SK-MEL-5 (cell line): ENCODE data around the gene IGFBP7. TPM values are rescaled to one million over a fixed set of nuclear protein-coding genes. Genes with fewer than 3 reads are reported as not detected.

Experiments used
- DNase-seq: peaks from one replicate; pipeline ENCODE4 v3.0.0-alpha.2; 2016; ENCODE audit warnings: low read depth, low spot score
- in situ Hi-C: cut with HindIII; loops from 2 replicates; pipeline ENCODE4 v1.10.0; 2016; ENCODE audit warnings: low sequenced_read_pairs, high pct_unique_total_duplicates, low pct_unique_long_range_greater_than_20kb
- total RNA-seq: library from RNA; depleted of rRNA; stranded (reverse); fragments of >200 nt; shearing (Covaris generic); gene quantifications from 2 replicates; pipeline ENCODE4 v1.2.3, GENCODE V29; 2014

IGFBP7 gene
- total RNA-seq, 1 experiment from 2014 or later: 210 TPM

- no peak for DNase-seq
- in situ Hi-C loops: no loop called here
These were observed 27.1 kb upstream of the IGFBP7 start for GRCh38 chr4:57137261-57137660.

DNA sequence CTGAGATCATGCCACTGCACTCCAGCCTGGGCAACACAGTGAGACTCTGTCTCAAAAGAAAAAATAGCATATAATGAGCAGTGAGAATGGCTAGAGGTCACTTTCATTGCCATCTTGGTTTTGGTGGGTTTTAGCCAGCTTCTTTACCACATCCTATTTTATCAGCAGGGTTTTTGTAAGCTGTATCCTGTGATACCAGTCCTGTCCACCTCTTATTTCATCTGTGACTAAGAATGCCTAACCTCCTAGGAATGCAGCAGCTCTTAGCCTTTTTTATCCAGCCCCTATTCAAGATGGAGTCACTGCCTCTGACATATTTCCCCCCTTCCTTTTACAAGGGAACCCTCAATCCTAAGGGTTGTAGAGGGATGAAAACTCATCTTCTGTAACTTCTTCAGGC, 26.1 kb upstream of the IGFBP7 start:
- in situ Hi-C loops: no loop called here
- no peak for DNase-seq

- no peak for DNase-seq
- in situ Hi-C loops: no loop called here
These were observed 22.6 kb upstream of the IGFBP7 start for GRCh38 chr4:57132743-57133137.

GRCh38 chr4:57131849-57132742, 21.9 kb upstream of the IGFBP7 start:
- DNase-seq: no peak
- in situ Hi-C loops: no loop called here

GRCh38 chr4:57129477-57129876, 19.3 kb upstream of the IGFBP7 start:
- no peak for DNase-seq
- in situ Hi-C loops: no loop called here

GRCh38 chr4:57127361-57127760, 17.2 kb upstream of the IGFBP7 start:
- in situ Hi-C loops: no loop called here
- no peak for DNase-seq

- DNase-seq: no peak
- in situ Hi-C loops: no loop called here
These were observed 15.8 kb upstream of the IGFBP7 start for GRCh38 chr4:57125996-57126395.

GRCh38 chr4:57124145-57124544, 14.0 kb upstream of the IGFBP7 start:
- DNase-seq: no peak
- in situ Hi-C loops: no loop called here

- no peak for DNase-seq
- in situ Hi-C loops: no loop called here
These were observed 12.8 kb upstream of the IGFBP7 start for GRCh38 chr4:57122959-57123358.

DNA sequence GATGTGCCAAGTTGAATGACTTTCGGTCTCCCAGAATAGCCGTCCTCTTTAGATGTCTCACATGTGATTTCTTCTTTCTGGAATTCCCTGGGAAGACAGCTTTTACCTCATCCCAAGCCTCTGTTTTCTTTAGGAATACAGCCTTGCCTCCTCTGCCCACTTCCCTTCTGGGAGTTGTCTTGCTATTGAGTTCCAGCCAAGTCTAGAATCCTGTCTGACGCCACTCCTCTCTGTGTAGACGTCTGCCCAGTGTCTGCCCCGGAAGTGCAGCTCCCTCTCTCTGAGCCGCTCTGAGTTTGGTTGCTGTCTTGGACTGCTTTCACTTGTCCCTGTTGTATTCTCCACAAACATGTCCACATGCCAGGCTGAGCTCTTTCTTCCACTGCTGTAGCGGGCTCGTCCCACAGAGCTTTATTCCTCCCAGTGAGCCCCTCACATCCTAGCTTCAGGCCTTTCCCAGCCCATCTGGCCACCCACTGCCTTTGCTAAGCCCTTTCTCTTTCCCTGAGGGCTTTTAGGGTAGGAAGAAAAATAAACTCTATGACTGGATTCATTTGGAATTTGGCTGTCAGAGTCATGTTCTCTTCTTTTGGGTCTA, 9.0 kb upstream of the IGFBP7 start:
- in situ Hi-C loops: no loop called here
- peak; percentile 90 for DNase-seq

DNA sequence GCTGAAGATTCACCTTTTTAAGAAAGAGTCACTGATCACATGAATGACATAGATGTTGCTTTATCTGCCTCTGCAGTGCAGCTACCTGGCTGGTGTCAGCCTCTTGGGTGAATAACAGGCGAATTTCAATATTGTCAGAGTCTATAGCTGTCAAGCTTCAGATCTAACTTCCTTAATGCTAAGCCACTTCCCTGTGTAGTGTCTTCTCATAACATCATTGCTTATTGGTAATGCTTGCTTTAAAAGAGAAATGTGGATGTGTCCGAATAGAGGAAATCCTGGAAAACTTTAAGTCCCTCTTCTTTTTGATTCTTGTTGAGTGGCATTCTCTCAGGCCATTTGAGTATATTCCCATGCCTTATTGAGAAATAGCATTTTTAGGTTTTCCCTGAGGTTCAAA, 7.3 kb upstream of the IGFBP7 start:
- DNase-seq: no peak
- in situ Hi-C loops: no loop called here

GRCh38 chr4:57116245-57116644, 6.1 kb upstream of the IGFBP7 start:
- DNase-seq: no peak
- in situ Hi-C loops: no loop called here

GRCh38 chr4:57114973-57115372, 4.8 kb upstream of the IGFBP7 start:
- no peak for DNase-seq
- in situ Hi-C loops: no loop called here

- no peak for DNase-seq
- in situ Hi-C loops: no loop called here
These were observed 3.7 kb upstream of the IGFBP7 start for GRCh38 chr4:57113870-57114269.

- DNase-seq: peak; percentile 52
- in situ Hi-C loops: no loop called here
These were observed 691 bp upstream of the IGFBP7 start for GRCh38 chr4:57110640-57111511.

- in situ Hi-C loops: no loop called here
- no peak for DNase-seq
These were observed 756 bp downstream of the IGFBP7 start for GRCh38 chr4:57109411-57109846.

- in situ Hi-C loops: no loop called here
- DNase-seq: no peak
These were observed 4.0 kb downstream of the IGFBP7 start for GRCh38 chr4:57106181-57106580.
